Globus pallidus (tissue), 1 donor: ENCODE measurements around the gene FGF8.

Experiments
- DNase-seq: peaks from one replicate; pipeline ENCODE4 v3.0.0-alpha.2; 2015; ENCODE audit warnings: low spot score

The FGF8 gene

DNA sequence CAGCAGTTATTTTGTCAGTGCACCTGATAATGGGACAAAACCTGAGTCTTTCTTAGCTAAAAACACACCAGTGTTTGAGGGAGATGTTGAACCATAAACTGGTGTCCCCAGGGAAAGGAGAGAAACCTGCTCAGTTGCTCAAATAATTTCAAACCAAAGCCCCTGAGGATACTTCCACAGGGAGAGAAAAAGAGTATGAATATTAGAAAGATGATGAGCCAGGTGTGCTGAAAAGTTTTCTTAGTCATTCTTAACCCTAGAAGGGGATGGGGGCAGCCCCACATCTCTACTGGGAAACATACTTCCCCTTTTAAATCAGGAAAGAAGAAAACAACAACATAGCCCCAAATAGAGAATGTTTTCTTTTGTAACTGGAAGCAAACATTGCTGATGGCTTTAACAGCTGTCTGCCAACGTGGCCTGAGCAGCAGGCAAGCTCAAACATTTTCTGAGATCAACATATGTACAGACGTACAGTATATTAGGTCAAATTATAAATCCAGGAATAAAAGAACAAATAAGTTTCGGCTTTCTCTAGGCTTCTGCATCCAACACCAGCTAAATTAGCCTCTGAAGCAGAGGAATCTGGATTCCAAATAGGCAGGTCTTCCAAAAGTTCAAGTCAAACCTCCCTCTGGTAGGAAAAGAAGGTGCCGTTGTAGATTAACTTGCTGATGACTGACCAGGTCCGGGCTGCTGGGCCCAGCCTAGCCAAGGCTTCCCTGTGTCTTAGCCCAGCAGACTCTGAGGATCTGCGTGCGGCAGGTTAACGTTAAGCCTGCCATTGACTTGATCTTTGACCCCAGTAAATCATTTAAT lies 50.4 kb downstream of the FGF8 start:
- DNase-seq, result no peak

DNA sequence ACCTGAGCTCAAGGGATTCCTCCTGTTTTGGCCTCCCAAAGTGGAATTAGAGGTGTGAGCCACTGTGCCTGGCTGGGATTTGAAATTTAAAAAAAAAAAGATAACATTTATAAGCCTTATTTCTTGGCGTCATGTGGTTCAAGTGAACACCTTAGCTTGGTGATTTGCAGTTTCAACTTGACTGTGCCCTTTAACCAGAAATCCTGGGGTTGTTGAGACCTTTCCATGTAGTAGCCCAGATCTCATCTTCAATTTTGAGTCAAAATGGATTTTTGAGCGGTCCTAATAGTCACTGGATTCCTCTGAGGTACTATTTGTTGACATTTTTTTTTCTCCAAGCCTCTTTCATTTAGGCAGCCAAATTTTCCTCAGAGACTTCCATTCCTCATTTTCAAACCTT lies 51.5 kb downstream of the FGF8 start:
- DNase-seq, result no peak

DNA sequence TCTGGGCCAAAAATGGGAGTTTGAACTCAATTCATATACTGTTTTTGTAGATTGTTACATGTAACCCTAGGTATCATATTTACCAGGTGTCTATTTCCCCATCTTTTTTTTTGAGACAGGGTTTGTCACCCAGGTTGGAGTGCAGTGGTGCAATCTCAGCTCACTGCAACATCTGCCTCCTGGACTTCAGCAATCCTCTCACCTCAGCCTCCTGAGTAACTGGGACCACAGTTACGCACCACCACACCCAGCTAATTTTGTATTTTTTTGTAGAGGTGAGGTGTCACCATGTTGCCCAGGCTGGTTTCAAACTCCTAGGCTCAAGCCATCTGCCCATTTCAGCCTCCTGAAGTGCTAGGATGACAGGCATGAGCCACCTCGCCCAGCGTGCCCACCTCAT lies 52.7 kb downstream of the FGF8 start:
- no peak for DNase-seq

DNA sequence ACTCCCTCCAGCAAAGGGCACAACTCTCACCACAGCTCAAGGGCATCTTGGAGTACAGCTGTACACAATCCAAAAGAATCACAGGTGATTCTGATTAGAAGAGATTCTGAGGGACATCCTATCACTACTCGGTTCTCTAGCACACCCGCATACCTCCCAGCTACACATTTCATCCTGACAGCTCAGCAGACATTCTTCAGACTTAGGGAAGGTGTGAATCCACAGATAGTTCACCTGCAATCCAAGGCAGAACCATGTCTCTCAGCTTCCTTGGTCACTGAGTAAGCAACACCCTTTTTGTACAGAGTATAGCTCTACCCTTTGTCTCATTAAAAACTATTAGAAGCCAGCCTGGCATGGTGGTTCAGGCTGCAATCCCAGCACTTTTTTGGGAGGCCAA lies 54.1 kb downstream of the FGF8 start:
- no peak for DNase-seq

DNA sequence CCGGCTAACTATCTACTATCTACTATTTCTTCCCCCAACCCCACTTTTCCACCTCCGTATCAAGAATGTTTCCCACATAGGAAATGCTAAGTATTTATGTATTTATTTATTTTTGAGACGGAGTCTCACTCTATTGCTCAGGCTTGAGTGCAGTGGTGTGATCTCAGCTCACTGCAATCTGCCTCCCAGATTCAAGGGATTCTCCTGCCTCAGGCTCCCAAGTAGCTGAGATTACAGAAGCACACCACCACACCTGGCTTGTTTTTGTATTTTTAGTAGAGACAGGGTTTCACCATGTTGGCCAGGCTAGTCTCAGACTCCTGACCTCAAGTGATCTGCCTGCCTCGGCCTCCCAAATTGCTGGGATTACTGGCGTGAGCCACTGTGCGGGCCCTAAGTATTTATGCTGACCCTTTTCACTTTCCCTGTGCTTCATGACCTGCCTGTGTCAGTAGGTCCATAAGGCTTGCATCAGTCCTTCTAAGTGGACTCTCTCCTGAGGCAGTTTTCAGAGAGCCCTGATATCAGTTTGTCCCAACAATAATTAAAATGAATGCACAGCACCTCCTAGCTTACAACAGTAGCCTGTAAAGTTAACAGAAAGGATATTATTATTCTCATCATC lies 55.2 kb downstream of the FGF8 start:
- no peak for DNase-seq
